GM20000 (cell line): ENCODE measurements around the gene FNBP1L.

Experiments used
- DNase-seq: peaks from one replicate; pipeline ENCODE4 v3.0.0; 2012; ENCODE audit warnings: low spot score
- TF ChIP-seq, protein P1 (sequence below): IDR thresholded peaks from 2 replicates; pipeline ENCODE4 v1.5.1; 2012; ENCODE audit warnings: mild to moderate bottlenecking, control low read depth; ENCODE audit errors: extremely low read depth, missing control alignments

Gene FNBP1L

DNA sequence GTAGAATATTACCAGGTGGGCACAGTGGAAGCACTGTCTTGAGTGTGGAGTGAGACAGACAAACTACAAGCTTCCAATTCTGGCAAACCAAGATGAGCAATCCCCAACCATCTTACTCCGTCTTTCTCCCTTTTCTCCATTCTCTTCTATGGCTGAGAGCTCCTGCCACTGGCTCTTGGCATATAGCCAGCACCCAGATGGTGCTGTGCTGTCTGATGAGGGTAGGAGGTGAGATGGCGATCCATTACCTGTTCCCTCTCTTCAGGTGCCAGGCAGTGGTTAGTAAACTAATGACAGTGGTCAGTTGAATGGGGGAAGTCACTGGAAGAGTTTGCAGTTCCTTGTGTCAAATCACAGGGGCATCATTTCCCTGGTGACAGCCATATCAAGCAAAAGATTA lies 108.4 kb downstream of the FNBP1L start:
- no peak for DNase-seq
- TF ChIP-seq, protein P1, sequence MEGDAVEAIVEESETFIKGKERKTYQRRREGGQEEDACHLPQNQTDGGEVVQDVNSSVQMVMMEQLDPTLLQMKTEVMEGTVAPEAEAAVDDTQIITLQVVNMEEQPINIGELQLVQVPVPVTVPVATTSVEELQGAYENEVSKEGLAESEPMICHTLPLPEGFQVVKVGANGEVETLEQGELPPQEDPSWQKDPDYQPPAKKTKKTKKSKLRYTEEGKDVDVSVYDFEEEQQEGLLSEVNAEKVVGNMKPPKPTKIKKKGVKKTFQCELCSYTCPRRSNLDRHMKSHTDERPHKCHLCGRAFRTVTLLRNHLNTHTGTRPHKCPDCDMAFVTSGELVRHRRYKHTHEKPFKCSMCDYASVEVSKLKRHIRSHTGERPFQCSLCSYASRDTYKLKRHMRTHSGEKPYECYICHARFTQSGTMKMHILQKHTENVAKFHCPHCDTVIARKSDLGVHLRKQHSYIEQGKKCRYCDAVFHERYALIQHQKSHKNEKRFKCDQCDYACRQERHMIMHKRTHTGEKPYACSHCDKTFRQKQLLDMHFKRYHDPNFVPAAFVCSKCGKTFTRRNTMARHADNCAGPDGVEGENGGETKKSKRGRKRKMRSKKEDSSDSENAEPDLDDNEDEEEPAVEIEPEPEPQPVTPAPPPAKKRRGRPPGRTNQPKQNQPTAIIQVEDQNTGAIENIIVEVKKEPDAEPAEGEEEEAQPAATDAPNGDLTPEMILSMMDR, result no peak

DNA sequence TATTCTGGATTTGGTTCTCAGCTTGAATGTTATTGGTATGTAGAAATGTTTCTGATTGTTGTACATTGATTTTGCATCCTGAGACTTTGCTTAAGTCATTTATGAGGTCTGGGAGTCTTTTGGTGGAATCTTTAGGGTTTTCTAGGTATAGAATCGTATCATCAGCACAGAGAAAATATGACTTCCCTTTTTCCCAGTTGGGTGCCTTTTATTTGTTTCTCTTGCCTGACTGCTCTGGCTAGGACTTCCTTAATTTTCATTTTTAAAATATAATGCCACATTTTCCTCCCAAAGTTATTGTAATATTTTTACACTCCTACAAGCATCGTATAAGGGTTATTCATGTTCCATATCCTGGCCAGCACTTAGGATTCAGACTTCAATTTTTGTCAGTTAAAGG lies 111.1 kb downstream of the FNBP1L start:
- TF ChIP-seq, protein P1, result no peak
- DNase-seq, result no peak

- TF ChIP-seq, protein P1, result no peak
- no peak for DNase-seq
Measured at GRCh38 chr1:93559695-93560094, 111.8 kb downstream of the FNBP1L start.

DNA sequence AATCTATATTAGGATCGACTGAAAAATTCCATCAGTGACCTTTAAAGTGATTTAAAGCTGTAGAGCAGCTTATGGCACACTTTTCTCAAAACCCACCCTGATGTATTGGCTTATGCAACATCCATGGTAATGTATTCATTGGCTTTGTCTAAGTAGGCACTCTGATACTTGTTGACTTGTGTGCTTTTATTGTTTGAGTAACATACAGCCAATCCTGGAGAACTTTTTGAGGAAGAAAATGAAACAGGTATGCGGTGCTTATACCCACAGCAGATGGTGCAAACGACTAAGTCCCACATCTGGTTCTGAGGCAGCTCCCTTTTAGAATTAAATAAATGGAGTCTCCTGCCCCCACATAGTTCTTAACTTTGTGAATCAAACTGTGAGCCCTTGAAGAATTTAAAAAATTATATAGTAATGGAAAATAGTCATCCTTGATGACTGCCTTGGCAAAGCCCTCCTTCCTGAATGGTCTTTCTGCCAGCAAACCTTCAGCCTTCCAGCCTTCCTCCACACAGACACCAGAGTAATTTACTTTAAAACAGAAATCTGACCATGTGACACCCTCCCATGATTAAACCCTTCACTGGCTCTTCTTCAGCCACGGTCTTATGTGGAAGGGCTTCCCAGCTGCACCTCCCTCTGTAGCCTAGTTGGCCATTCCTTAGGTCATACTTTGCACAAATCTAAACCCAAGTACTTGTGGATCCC lies 117.7 kb downstream of the FNBP1L start:
- TF ChIP-seq, protein P1, result no peak
- DNase-seq, result no peak

GRCh38 chr1:93566227-93566626 lies 118.3 kb downstream of the FNBP1L start:
- no peak for DNase-seq

DNA sequence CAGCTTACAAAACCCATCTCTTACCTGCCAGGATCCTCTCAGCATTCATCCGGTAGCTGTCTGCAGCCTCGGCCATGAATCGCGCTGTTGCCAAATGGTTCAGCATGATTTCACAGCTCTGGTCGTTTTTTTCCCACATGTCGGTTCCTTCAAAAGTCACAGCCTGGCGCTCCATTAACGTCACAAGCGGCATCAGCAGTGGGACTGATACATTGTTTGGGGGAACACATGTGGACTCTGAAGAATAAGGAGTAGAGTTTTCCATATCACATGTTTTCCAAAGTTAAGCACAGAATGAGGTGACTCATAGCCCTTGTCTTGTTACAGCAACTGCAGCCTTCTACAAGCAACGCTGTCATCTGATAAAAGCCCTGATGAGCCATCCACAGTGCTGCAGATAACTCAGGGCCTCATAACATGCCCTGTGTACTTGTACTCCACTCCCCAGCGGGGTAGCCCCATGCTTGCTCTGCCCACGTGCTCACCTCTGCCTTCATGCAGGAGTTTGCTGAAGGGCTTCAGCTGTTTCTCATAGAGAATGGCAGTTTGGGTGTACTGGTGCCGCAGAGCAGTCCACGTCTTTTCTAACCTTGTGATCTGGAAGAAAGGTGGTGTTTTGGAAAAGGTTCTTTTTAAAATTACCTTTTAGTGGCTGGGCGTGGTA lies 119.5 kb downstream of the FNBP1L start:
- TF ChIP-seq, protein P1, result no peak
- no peak for DNase-seq

More at GRCh38 chr1:93566227-93566626, 118.3 kb downstream of the FNBP1L start:
- TF ChIP-seq, protein P1, result no peak

- TF ChIP-seq, protein P1, result no peak
- DNase-seq, result no peak
Measured at GRCh38 chr1:93569489-93569888, 121.6 kb downstream of the FNBP1L start.
